Raji (cell line): ENCODE measurements around the gene KRTAP5-10.
"Not testable (repeated sequence)": the region's sequence is repeated elsewhere in the genome, so short reads cannot be mapped to it uniquely, and the experiment has no call there.

Experiments used
- POLR2A ChIP-seq: IDR thresholded peaks from 2 replicates; pipeline ENCODE4 v1.6.1; 2011; ENCODE audit warnings: low read depth, low read length, control low read depth; ENCODE audit not compliant: insufficient read depth

The KRTAP5-10 gene

GRCh38 chr11:71565263-71565662, at the start of gene KRTAP5-10:
KRTAP5-10 (plus strand) TSS chr11:71565563; CDS start chr11:71565588, 25 bp downstream.
- no peak for TF ChIP-seq POLR2A

GRCh38 chr11:71518506-71519471, 46.6 kb upstream of the KRTAP5-10 start:
- no peak for TF ChIP-seq POLR2A

GRCh38 chr11:71519546-71519945, 45.8 kb upstream of the KRTAP5-10 start:
- TF ChIP-seq POLR2A = no peak

- no peak for TF ChIP-seq POLR2A
Measured at GRCh38 chr11:71525188-71525937, 40.0 kb upstream of the KRTAP5-10 start.

- TF ChIP-seq POLR2A = no peak
Measured at GRCh38 chr11:71525938-71526495, 39.3 kb upstream of the KRTAP5-10 start.

- TF ChIP-seq POLR2A = not testable (repeated sequence)
Measured at GRCh38 chr11:71526796-71527575, 38.4 kb upstream of the KRTAP5-10 start, which contains the start of gene KRTAP5-7. KRTAP5-7 (plus strand) TSS chr11:71527267; CDS start chr11:71527301, 34 bp downstream.

- no peak for TF ChIP-seq POLR2A
Measured at GRCh38 chr11:71527576-71528210, 37.7 kb upstream of the KRTAP5-10 start.

GRCh38 chr11:71530602-71531001, 34.8 kb upstream of the KRTAP5-10 start:
- no peak for TF ChIP-seq POLR2A

GRCh38 chr11:71532036-71532610, 33.2 kb upstream of the KRTAP5-10 start:
- TF ChIP-seq POLR2A = no peak

- TF ChIP-seq POLR2A = no peak
Measured at GRCh38 chr11:71535825-71536224, 29.5 kb upstream of the KRTAP5-10 start.

GRCh38 chr11:71537537-71537936, 27.8 kb upstream of the KRTAP5-10 start:
- no peak for TF ChIP-seq POLR2A

- TF ChIP-seq POLR2A = not testable (repeated sequence)
Measured at GRCh38 chr11:71537977-71538665, 27.2 kb upstream of the KRTAP5-10 start, which contains the start of gene KRTAP5-8. KRTAP5-8 (plus strand) TSS chr11:71538025; CDS start chr11:71538056, 31 bp downstream.

GRCh38 chr11:71538666-71538990, 26.7 kb upstream of the KRTAP5-10 start:
- no peak for TF ChIP-seq POLR2A

GRCh38 chr11:71539017-71539416, 26.3 kb upstream of the KRTAP5-10 start:
- TF ChIP-seq POLR2A = no peak

- no peak for TF ChIP-seq POLR2A
Measured at GRCh38 chr11:71542382-71542781, 23.0 kb upstream of the KRTAP5-10 start.
